ENCODE data around the gene FZD10. TPM values are rescaled to one million over a fixed set of nuclear protein-coding genes. Genes with fewer than 3 reads are reported as not detected.

Gene FZD10
- not detected for total RNA-seq

- Mint-ChIP-seq H3K27me3 (peaks cover 42% of the 10 kb centered on the region), H3K4me3 (peak within 1 kb of the TSS; percentile 48), H3K27ac (peak within 1 kb of the TSS; percentile 19), H3K4me1 (peaks cover 4% of the 10 kb centered on the region), H3K9me3 (no peaks in the 10 kb centered on the region), H3K36me3 (ENCODE audit: low read depth) (peaks cover 2% of the 10 kb centered on the region)
- DNase-seq = no peak
- POLR2A ChIA-PET = no interaction called here
- CTCF ChIA-PET = no interaction called here
These were observed at the start of gene FZD10 for GRCh38 chr12:130162267-130162666. FZD10 (plus strand) TSS chr12:130162464; CDS start chr12:130162943, 479 bp downstream.

- POLR2A ChIA-PET = no interaction called here
- Mint-ChIP-seq H3K4me1 (no peaks in the 10 kb centered on the region), H3K9me3 (no peaks in the 10 kb centered on the region), H3K27ac (no peak overlapping the region), H3K36me3 (ENCODE audit: low read depth) (no peaks in the 10 kb centered on the region), H3K4me3 (no peak overlapping the region), H3K27me3 (no peaks in the 10 kb centered on the region)
- DNase-seq = no peak
- CTCF ChIA-PET = interaction anchor here (0.6 kb wide), 1 partner anchor 628 kb away, joined by 3 read pairs; no protein-coding TSS in a partner anchor
These were observed 47.3 kb upstream of the FZD10 start for GRCh38 chr12:130114952-130115351.

- ChIA-PET CTCF (no interaction called here), POLR2A (no interaction called here)
- no peak overlapping the region for H3K27ac Mint-ChIP-seq
- H3K4me1 Mint-ChIP-seq = no peaks in the 10 kb centered on the region
- H3K27me3 Mint-ChIP-seq = no peaks in the 10 kb centered on the region
- DNase-seq = no peak
- no peak overlapping the region for H3K4me3 Mint-ChIP-seq
- H3K9me3 Mint-ChIP-seq = no peaks in the 10 kb centered on the region
- H3K36me3 Mint-ChIP-seq (ENCODE audit: low read depth) = no peaks in the 10 kb centered on the region
These were observed 46.6 kb upstream of the FZD10 start for GRCh38 chr12:130115646-130116045.

GRCh38 chr12:130116791-130117190 lies 45.5 kb upstream of the FZD10 start:
- no peaks in the 10 kb centered on the region for H3K27me3 Mint-ChIP-seq
- H3K4me3 Mint-ChIP-seq = no peak overlapping the region
- CTCF ChIA-PET = no interaction called here
- H3K36me3 Mint-ChIP-seq (ENCODE audit: low read depth) = no peaks in the 10 kb centered on the region
- H3K4me1 Mint-ChIP-seq = no peaks in the 10 kb centered on the region
- DNase-seq = no peak
- H3K9me3 Mint-ChIP-seq = no peaks in the 10 kb centered on the region
- no peak overlapping the region for H3K27ac Mint-ChIP-seq
- POLR2A ChIA-PET = no interaction called here

- no peaks in the 10 kb centered on the region for H3K9me3 Mint-ChIP-seq
- POLR2A ChIA-PET = no interaction called here
- CTCF ChIA-PET = no interaction called here
- H3K4me1 Mint-ChIP-seq = no peaks in the 10 kb centered on the region
- no peaks in the 10 kb centered on the region for H3K27me3 Mint-ChIP-seq
- no peak overlapping the region for H3K27ac Mint-ChIP-seq
- no peak for DNase-seq
- no peak overlapping the region for H3K4me3 Mint-ChIP-seq
- no peaks in the 10 kb centered on the region for H3K36me3 Mint-ChIP-seq (ENCODE audit: low read depth)
These were observed 45.0 kb upstream of the FZD10 start for GRCh38 chr12:130117233-130117632.

- no peaks in the 10 kb centered on the region for H3K4me1 Mint-ChIP-seq
- no peak for DNase-seq
- no peak overlapping the region for H3K4me3 Mint-ChIP-seq
- no peak overlapping the region for H3K27ac Mint-ChIP-seq
- CTCF ChIA-PET = interaction anchor here (1.5 kb wide), 1 partner anchor 9 kb away, joined by 3 read pairs; no protein-coding TSS in a partner anchor
- no peaks in the 10 kb centered on the region for H3K27me3 Mint-ChIP-seq
- POLR2A ChIA-PET = no interaction called here
- H3K9me3 Mint-ChIP-seq = no peaks in the 10 kb centered on the region
- H3K36me3 Mint-ChIP-seq (ENCODE audit: low read depth) = no peaks in the 10 kb centered on the region
These were observed 44.6 kb upstream of the FZD10 start for GRCh38 chr12:130117701-130118100.

GRCh38 chr12:130118181-130118580 lies 44.1 kb upstream of the FZD10 start:
- Mint-ChIP-seq H3K27ac (no peak overlapping the region), H3K9me3 (no peaks in the 10 kb centered on the region), H3K4me1 (no peaks in the 10 kb centered on the region), H3K4me3 (no peak overlapping the region), H3K36me3 (ENCODE audit: low read depth) (no peaks in the 10 kb centered on the region), H3K27me3 (no peaks in the 10 kb centered on the region)
- ChIA-PET POLR2A (no interaction called here), CTCF (interaction anchor here (1.5 kb wide), 1 partner anchor 9 kb away, joined by 3 read pairs; no protein-coding TSS in a partner anchor)
- no peak for DNase-seq

GRCh38 chr12:130119241-130119861 lies 42.9 kb upstream of the FZD10 start:
- H3K36me3 Mint-ChIP-seq (ENCODE audit: low read depth) = no peaks in the 10 kb centered on the region
- no peak overlapping the region for H3K4me3 Mint-ChIP-seq
- H3K9me3 Mint-ChIP-seq = no peaks in the 10 kb centered on the region
- CTCF ChIA-PET = interaction anchor here (1.2 kb wide), 1 partner anchor 9 kb away, joined by 3 read pairs; no protein-coding TSS in a partner anchor
- no peak overlapping the region for H3K27ac Mint-ChIP-seq
- H3K27me3 Mint-ChIP-seq = no peaks in the 10 kb centered on the region
- POLR2A ChIA-PET = interaction anchor here (0.6 kb wide), 1 partner anchor 21 kb away, joined by 3 read pairs; no protein-coding TSS in a partner anchor
- no peaks in the 10 kb centered on the region for H3K4me1 Mint-ChIP-seq
- DNase-seq = no peak

GRCh38 chr12:130120012-130120805 lies 42.1 kb upstream of the FZD10 start:
- Mint-ChIP-seq H3K9me3 (no peaks in the 10 kb centered on the region), H3K4me1 (no peaks in the 10 kb centered on the region), H3K27me3 (no peaks in the 10 kb centered on the region), H3K36me3 (ENCODE audit: low read depth) (no peaks in the 10 kb centered on the region), H3K27ac (no peak overlapping the region), H3K4me3 (no peak overlapping the region)
- ChIA-PET CTCF (no interaction called here), POLR2A (no interaction called here)
- no peak for DNase-seq

- Mint-ChIP-seq H3K4me1 (no peaks in the 10 kb centered on the region), H3K9me3 (no peaks in the 10 kb centered on the region), H3K4me3 (no peak overlapping the region), H3K36me3 (ENCODE audit: low read depth) (no peaks in the 10 kb centered on the region), H3K27ac (no peak overlapping the region), H3K27me3 (no peaks in the 10 kb centered on the region)
- POLR2A ChIA-PET = no interaction called here
- DNase-seq = no peak
- CTCF ChIA-PET = no interaction called here
These were observed 40.9 kb upstream of the FZD10 start for GRCh38 chr12:130121226-130122000.

GRCh38 chr12:130122356-130122755 lies 39.9 kb upstream of the FZD10 start:
- Mint-ChIP-seq H3K4me1 (no peaks in the 10 kb centered on the region), H3K27me3 (no peaks in the 10 kb centered on the region), H3K36me3 (ENCODE audit: low read depth) (no peaks in the 10 kb centered on the region), H3K4me3 (no peak overlapping the region), H3K27ac (no peak overlapping the region), H3K9me3 (no peaks in the 10 kb centered on the region)
- no peak for DNase-seq
- POLR2A ChIA-PET = no interaction called here
- CTCF ChIA-PET = no interaction called here

GRCh38 chr12:130124106-130124505 lies 38.2 kb upstream of the FZD10 start:
- ChIA-PET CTCF (no interaction called here), POLR2A (interaction anchor here (0.6 kb wide), 1 partner anchor 21 kb away, joined by 3 read pairs; no protein-coding TSS in a partner anchor)
- H3K27me3 Mint-ChIP-seq = no peaks in the 10 kb centered on the region

GRCh38 chr12:130124605-130125244 lies 37.5 kb upstream of the FZD10 start:
- Mint-ChIP-seq H3K27me3 (no peaks in the 10 kb centered on the region), H3K36me3 (ENCODE audit: low read depth) (no peaks in the 10 kb centered on the region), H3K9me3 (no peaks in the 10 kb centered on the region), H3K4me3 (no peak overlapping the region), H3K27ac (no peak overlapping the region), H3K4me1 (no peaks in the 10 kb centered on the region)
- ChIA-PET CTCF (no interaction called here), POLR2A (no interaction called here)
- no peak for DNase-seq

More at GRCh38 chr12:130124106-130124505, 38.2 kb upstream of the FZD10 start:
- H3K4me1 Mint-ChIP-seq = no peaks in the 10 kb centered on the region
- H3K9me3 Mint-ChIP-seq = no peaks in the 10 kb centered on the region
- DNase-seq = no peak
- no peaks in the 10 kb centered on the region for H3K36me3 Mint-ChIP-seq (ENCODE audit: low read depth)
- H3K27ac Mint-ChIP-seq = no peak overlapping the region
- no peak overlapping the region for H3K4me3 Mint-ChIP-seq
